HepG2 (cell line): ENCODE measurements around the gene CLDN9. TPM values are rescaled to one million over a fixed set of nuclear protein-coding genes. Genes with fewer than 3 reads are reported as not detected.

Experiments used
- DMAP1 ChIP-seq: IDR thresholded peaks from 2 replicates; pipeline ENCODE4 v1.6.1; 2016
- EEA1 ChIP-seq: sonication (generic); formaldehyde crosslinking; IDR thresholded peaks from 2 replicates; pipeline ENCODE4 v1.5.1; 2020; ENCODE audit warnings: mild to moderate bottlenecking, missing genetic modification reagents, borderline replicate concordance
- ELK4 ChIP-seq: sonication (generic); formaldehyde crosslinking; IDR thresholded peaks from 2 replicates; pipeline ENCODE4 v1.9.0; 2021; ENCODE audit warnings: missing genetic modification reagents, borderline replicate concordance
- HDAC6 ChIP-seq: fragments of 200-600 bp; sonication (generic); IDR thresholded peaks from 2 replicates; pipeline ENCODE4 v1.7.0; 2017; ENCODE audit warnings: mild to moderate bottlenecking, antibody characterized with exemption, low read length, low read depth
- JUND ChIP-seq: sonication (generic); formaldehyde crosslinking; IDR thresholded peaks from 2 replicates; pipeline ENCODE4 v1.8.0; 2022; ENCODE audit warnings: mild to moderate bottlenecking, missing genetic modification reagents
- NR2F1 ChIP-seq, 2 experiments: fragments of 450-650 bp in 1 of 2; formaldehyde crosslinking in 1 of 2; IDR thresholded peaks; 2 replicates each; pipeline versions ENCODE4 v1.5.0 to v1.6.1; 2016 to 2020; ENCODE audit warnings: mild to moderate bottlenecking in 1 of 2, missing compliant biosample characterization in 1 of 2, missing genetic modification reagents in 1 of 2, moderate library complexity in 1 of 2
- POGZ ChIP-seq: sonication (generic); formaldehyde crosslinking; IDR thresholded peaks from 2 replicates; pipeline ENCODE4 v1.4.0; 2020; ENCODE audit warnings: mild to moderate bottlenecking, missing genetic modification reagents
- PTBP1 ChIP-seq: fragments of 200-400 bp; formaldehyde crosslinking; IDR thresholded peaks from 2 replicates; pipeline ENCODE4 v1.6.1; 2018; ENCODE audit warnings: low read length, low read depth; ENCODE audit not compliant: poor library complexity, severe bottlenecking
- RARG ChIP-seq: sonication (generic); formaldehyde crosslinking; IDR thresholded peaks from 2 replicates; pipeline ENCODE4 v1.4.0; 2020; ENCODE audit warnings: low read depth, mild to moderate bottlenecking, missing genetic modification reagents
- REL ChIP-seq: sonication (generic); formaldehyde crosslinking; conservative IDR thresholded peaks from 2 replicates; pipeline ENCODE4 v1.8.0; 2022; ENCODE audit warnings: mild to moderate bottlenecking, missing genetic modification reagents, moderate library complexity
- REPIN1 ChIP-seq: sonication (generic); formaldehyde crosslinking; IDR thresholded peaks from 2 replicates; pipeline ENCODE4 v1.8.0; 2022; ENCODE audit warnings: missing genetic modification reagents, low read depth, mild to moderate bottlenecking, borderline replicate concordance
- SNRNP70 ChIP-seq: fragments of 200-400 bp; formaldehyde crosslinking; IDR thresholded peaks from 2 replicates; pipeline ENCODE4 v1.6.1; 2017; ENCODE audit warnings: mild to moderate bottlenecking, low read depth, low read length, moderate library complexity
- ZFP82 ChIP-seq: sonication (generic); formaldehyde crosslinking; IDR thresholded peaks from 2 replicates; pipeline ENCODE4 v1.5.1; 2020; ENCODE audit warnings: mild to moderate bottlenecking, missing genetic modification reagents, borderline replicate concordance
- ZMYM2 ChIP-seq: sonication (generic); formaldehyde crosslinking; IDR thresholded peaks from 2 replicates; pipeline ENCODE4 v1.8.0; 2022; ENCODE audit warnings: mild to moderate bottlenecking, missing genetic modification reagents
- ZNF572 ChIP-seq: sonication (generic); formaldehyde crosslinking; IDR thresholded peaks from 2 replicates; pipeline ENCODE4 v1.5.1; 2020; ENCODE audit warnings: mild to moderate bottlenecking, missing genetic modification reagents
- ZNF660 ChIP-seq: sonication (generic); formaldehyde crosslinking; IDR thresholded peaks from 2 replicates; pipeline ENCODE4 v1.5.1; 2020; ENCODE audit warnings: mild to moderate bottlenecking, low read depth, missing genetic modification reagents, borderline replicate concordance
- ZNF761 ChIP-seq: sonication (generic); formaldehyde crosslinking; conservative IDR thresholded peaks from 2 replicates; pipeline ENCODE4 v1.4.0; 2020; ENCODE audit warnings: mild to moderate bottlenecking, missing genetic modification reagents
- polyA plus RNA-seq, 8 experiments: library from polyadenylated mRNA; depleted of rRNA in 3 of 8; stranded (reverse) in 7 of 8; unstranded in 1 of 8; fragments of >200 nt; fragmentation: Illumina TruSeq in 4 of 8; extraction: Trizol in 4 of 8; gene quantifications; 2 replicates each; pipeline versions ENCODE4 v1.2.1 to v1.2.3, GENCODE V29; 2011 to 2016; ENCODE audit warnings: low read depth in 4 of 8, missing spikeins in 1 of 8, mixed read lengths in 1 of 8; ENCODE audit not compliant: insufficient read depth in 1 of 8
- total RNA-seq, 5 experiments: library from RNA; depleted of rRNA; stranded (reverse); fragments of >200 nt; fragmentation: Illumina TruSeq; extraction: Trizol; gene quantifications; 2 replicates each; pipeline ENCODE4 v1.2.3, GENCODE V29; 2016; ENCODE audit warnings: low read depth in 1 of 5
- TF ChIP-seq, protein P1 (sequence below): sonication (generic); formaldehyde crosslinking; IDR thresholded peaks from 2 replicates; pipeline ENCODE4 v1.5.0; 2020; ENCODE audit warnings: missing genetic modification reagents, mild to moderate bottlenecking, borderline replicate concordance
- TF ChIP-seq, protein P2 (sequence below): sonication (generic); formaldehyde crosslinking; IDR thresholded peaks from 2 replicates; pipeline ENCODE4 v1.8.1; 2023; ENCODE audit warnings: mild to moderate bottlenecking, inconsistent platforms, moderate library complexity, missing genetic modification reagents, borderline replicate concordance
- TF ChIP-seq, protein P3 (sequence below): sonication (generic); formaldehyde crosslinking; IDR thresholded peaks from 2 replicates; pipeline ENCODE4 v1.9.0; 2021; ENCODE audit warnings: mild to moderate bottlenecking, missing genetic modification reagents

Gene CLDN9
- total and polyA plus RNA-seq, 2 of the 13 experiments (the other 11 are each of a cell fraction or from before 2014, with no cell fraction given) = 0.15 to 0.26 TPM

- no peak for TF ChIP-seq ZNF660
- no peak for TF ChIP-seq REL (CRISPR knock-in tag)
- TF ChIP-seq HDAC6 = no peak
- no peak for TF ChIP-seq ZMYM2 (CRISPR knock-in tag)
- TF ChIP-seq JUND (CRISPR knock-in tag) = no peak
- TF ChIP-seq ZNF761 (CRISPR knock-in tag) = no peak
- TF ChIP-seq RARG = no peak
- TF ChIP-seq NR2F1 (CRISPR knock-in tag; IDR thresholded peaks at IDR 0.05) = 0 out of 4 replicates have a peak, but pooled peaks of 1 of the 2 experiments have one; percentile 4
- TF ChIP-seq EEA1 (CRISPR knock-in tag) = no peak
- no peak for TF ChIP-seq DMAP1 (CRISPR knock-in tag)
- no peak for TF ChIP-seq PTBP1
- TF ChIP-seq ZNF572 (CRISPR knock-in tag) = no peak
- TF ChIP-seq POGZ (CRISPR knock-in tag) = no peak
- no peak for TF ChIP-seq SNRNP70
- no peak for TF ChIP-seq ZFP82 (CRISPR knock-in tag)
- TF ChIP-seq, protein P1, sequence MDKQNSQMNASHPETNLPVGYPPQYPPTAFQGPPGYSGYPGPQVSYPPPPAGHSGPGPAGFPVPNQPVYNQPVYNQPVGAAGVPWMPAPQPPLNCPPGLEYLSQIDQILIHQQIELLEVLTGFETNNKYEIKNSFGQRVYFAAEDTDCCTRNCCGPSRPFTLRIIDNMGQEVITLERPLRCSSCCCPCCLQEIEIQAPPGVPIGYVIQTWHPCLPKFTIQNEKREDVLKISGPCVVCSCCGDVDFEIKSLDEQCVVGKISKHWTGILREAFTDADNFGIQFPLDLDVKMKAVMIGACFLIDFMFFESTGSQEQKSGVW (CRISPR knock-in tag) = no peak
- TF ChIP-seq, protein P2, sequence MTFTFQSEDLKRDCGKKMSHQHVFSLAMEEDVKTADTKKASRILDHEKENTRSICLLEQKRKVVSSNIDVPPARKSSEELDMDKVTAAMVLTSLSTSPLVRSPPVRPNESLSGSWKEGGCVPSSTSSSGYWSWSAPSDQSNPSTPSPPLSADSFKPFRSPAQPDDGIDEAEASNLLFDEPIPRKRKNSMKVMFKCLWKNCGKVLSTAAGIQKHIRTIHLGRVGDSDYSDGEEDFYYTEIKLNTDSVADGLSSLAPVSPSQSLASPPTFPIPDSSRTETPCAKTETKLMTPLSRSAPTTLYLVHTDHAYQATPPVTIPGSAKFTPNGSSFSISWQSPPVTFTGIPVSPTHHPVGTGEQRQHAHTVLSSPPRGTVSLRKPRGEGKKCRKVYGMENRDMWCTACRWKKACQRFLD = no peak
- TF ChIP-seq ELK4 (CRISPR knock-in tag) = no peak
- TF ChIP-seq, protein P3, sequence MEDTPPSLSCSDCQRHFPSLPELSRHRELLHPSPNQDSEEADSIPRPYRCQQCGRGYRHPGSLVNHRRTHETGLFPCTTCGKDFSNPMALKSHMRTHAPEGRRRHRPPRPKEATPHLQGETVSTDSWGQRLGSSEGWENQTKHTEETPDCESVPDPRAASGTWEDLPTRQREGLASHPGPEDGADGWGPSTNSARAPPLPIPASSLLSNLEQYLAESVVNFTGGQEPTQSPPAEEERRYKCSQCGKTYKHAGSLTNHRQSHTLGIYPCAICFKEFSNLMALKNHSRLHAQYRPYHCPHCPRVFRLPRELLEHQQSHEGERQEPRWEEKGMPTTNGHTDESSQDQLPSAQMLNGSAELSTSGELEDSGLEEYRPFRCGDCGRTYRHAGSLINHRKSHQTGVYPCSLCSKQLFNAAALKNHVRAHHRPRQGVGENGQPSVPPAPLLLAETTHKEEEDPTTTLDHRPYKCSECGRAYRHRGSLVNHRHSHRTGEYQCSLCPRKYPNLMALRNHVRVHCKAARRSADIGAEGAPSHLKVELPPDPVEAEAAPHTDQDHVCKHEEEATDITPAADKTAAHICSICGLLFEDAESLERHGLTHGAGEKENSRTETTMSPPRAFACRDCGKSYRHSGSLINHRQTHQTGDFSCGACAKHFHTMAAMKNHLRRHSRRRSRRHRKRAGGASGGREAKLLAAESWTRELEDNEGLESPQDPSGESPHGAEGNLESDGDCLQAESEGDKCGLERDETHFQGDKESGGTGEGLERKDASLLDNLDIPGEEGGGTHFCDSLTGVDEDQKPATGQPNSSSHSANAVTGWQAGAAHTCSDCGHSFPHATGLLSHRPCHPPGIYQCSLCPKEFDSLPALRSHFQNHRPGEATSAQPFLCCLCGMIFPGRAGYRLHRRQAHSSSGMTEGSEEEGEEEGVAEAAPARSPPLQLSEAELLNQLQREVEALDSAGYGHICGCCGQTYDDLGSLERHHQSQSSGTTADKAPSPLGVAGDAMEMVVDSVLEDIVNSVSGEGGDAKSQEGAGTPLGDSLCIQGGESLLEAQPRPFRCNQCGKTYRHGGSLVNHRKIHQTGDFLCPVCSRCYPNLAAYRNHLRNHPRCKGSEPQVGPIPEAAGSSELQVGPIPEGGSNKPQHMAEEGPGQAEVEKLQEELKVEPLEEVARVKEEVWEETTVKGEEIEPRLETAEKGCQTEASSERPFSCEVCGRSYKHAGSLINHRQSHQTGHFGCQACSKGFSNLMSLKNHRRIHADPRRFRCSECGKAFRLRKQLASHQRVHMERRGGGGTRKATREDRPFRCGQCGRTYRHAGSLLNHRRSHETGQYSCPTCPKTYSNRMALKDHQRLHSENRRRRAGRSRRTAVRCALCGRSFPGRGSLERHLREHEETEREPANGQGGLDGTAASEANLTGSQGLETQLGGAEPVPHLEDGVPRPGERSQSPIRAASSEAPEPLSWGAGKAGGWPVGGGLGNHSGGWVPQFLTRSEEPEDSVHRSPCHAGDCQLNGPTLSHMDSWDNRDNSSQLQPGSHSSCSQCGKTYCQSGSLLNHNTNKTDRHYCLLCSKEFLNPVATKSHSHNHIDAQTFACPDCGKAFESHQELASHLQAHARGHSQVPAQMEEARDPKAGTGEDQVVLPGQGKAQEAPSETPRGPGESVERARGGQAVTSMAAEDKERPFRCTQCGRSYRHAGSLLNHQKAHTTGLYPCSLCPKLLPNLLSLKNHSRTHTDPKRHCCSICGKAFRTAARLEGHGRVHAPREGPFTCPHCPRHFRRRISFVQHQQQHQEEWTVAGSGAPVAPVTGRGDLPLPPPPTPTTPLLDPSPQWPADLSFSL (CRISPR knock-in tag) = no peak
- no peak for TF ChIP-seq REPIN1 (CRISPR knock-in tag)
These were observed 16.9 kb downstream of the CLDN9 start (continued) for GRCh38 chr16:3029491-3030221.
